Measurements from ENCODE around the gene LSAMP.
"Not testable (repeated sequence)": the region's sequence is repeated elsewhere in the genome, so short reads cannot be mapped to it uniquely, and the experiment has no call there.

LSAMP gene

DNA sequence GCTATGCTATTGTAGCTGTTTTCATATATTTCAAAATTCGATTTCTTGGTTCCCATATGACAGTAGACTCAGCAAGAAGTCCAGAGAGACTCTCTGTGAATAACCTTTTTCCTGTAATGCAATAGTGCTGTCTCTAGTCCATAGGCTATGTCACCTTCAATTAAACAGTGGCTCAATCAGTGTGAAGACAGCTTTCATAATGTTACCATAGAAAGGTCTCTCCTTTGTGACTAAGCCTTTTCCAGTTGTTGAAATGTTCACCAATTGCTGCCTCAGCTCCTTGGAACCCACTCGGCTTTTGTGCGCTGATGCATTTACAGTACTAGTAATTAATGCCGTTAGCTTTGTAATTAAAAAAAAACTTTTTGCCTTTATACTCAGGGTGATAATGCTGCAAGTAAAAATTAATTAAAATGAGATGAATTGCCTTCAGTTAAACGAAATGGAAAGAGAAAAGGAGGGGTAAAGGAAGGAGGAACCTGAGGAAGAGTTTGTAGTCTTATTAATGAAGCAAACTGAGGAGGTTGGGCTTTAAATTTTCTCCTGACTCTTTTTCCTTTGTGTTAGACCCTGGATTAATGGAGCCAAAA is 214.8 kb downstream of the LSAMP start:
- DNase-seq: no peak

DNA sequence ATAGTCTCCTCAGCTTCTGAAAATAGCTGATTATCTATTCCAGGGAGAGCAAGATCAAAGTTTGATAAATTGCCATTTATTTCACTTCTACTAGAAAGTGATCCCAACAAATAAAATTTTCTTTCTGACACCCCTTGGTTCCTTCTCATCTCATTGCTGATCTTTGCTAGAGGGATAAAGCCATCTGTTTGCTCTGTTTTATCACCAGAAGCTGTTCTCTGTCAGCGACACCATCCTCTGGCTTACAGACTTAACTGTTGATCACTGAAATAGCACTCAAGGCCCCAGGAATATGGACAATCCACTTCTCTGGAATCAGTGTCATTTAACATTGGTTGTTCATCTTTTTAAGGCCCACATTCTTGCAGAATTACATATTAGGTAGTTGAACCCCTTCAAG is 219.0 kb downstream of the LSAMP start:
- DNase-seq: no peak

DNA sequence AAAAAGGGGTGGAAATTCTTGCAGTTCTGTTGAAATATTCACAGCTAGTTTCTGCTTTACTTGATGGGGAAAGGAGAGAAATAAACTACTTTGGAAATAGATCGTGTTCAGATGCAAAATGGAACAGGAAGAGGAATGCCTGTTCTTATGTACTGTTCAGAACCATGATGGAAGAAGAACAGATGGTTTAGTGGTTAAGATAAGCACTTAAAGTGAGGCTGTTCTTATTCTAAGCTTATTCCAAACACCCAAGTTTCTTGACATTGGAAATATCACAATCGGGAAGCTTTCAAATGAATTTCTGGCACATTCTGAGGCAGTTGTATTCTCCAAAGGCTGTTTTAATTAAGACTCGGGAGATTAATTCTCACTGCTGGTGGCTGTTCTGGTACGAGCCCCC is 228.5 kb downstream of the LSAMP start:
- no peak for DNase-seq

DNA sequence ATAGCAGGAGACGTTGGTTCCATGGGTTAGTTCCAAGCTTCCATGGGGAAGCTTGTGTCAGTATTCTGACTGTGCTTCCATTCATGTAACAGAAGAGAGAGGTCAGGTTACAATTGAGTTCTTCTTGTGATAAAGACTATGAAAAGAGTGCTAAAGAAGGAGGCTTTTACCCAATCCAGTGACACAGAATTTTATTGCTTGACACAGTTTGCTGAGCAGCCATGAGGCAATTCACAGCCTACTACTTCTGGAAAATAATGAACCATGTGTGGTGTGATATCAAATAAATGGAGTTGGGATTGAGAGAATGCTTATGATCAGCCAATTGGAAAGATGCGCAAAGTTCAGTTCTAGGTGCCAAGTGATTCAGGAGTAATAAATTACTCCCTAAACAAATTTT is 233.4 kb downstream of the LSAMP start:
- DNase-seq: no peak

GRCh38 chr3:116208830-116209229 is 236.5 kb downstream of the LSAMP start:
- not testable (repeated sequence) for DNase-seq

DNA sequence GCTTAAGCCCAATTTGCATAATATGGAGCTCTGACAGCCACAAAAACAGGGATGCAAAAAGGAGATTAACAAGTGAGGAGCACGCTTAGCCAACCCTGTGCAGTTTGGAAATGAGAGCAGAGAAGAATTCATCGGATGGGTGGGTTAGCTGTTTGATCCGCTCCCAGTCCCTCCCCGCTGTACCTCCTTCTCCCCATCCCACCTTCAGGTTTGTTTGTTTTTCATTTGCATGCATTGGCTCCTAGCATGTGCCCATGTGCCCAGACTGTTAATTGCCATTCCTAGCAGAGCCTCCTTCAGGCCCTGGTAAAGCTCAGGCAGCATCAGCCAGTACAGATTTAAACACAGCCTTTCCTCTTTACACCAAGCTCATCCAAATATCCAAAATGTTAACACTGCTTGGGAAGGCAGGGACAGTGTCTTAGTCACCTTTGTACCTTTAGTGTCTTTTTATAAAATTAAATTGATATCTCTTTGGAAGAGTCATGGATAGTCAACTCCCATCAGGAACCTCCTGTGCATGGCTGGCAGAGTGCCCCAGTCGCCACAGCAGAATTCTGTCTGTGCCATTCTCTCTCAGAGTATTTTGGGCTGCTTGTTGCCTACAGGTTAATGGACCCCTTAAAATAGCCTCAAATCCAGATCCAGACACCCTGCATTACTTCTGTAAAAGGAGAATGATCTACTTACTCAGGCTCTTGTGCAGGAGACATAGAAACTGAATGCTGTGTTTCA is 244.2 kb downstream of the LSAMP start:
- no peak for DNase-seq

DNA sequence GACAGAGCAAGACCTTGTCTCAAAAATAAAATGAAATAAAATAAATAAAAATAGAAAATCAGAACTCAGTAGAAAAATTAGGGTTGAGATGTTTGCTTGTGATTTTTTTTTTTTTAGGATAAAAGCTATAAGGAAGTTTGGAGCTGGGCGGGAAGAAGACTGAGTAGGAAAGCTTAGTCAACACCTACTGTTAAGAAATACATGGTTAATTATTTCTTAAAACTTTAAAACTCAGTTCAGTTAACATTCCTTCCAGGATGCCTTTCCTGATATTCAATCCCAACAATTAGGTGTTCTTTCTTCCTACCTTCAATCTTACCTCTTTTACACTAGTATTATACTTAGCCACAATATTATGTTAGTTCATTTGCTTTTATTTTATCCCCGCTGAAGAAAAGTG is 246.2 kb downstream of the LSAMP start:
- no peak for DNase-seq

DNA sequence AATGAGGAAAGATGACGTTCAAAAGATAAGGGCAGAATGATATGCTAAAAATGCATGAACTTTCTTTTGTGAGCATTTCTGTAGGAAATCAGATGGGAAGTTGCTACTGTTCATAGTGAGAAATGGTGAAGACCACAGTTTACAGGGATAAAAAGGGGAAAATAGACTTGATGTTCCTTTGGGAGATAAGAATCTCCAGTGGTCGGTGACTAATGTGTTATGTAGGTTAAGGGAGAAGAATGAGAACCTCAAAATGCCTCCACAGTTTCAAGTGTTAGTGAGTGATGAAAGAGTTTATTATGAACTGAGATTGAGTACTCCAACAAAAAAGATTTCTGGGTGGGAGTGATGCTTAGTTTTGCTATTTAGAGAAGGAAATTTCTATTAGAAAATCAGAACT is 247.2 kb downstream of the LSAMP start:
- no peak for DNase-seq

- no peak for DNase-seq
Observed at GRCh38 chr3:116192464-116192863, 252.8 kb downstream of the LSAMP start.

DNA sequence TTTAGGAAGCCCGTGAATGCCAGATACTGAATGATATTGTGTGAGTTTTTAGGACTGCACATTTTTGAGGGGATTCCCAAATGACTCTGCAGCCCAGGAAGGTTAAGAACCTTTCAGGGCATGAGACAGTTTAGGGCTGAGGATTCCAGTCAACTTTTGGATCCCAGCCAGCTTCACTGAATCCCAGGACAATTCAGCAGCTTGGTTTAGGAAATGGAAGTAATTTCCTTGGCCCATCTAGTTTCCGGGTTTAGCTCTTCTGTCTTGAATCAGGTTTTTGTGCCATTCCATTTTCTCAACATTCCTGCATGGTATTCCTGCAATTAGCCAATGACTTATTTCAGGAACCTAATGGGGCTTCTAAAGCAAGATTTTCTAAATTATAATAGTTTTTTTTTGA is 253.9 kb downstream of the LSAMP start:
- DNase-seq: no peak

DNA sequence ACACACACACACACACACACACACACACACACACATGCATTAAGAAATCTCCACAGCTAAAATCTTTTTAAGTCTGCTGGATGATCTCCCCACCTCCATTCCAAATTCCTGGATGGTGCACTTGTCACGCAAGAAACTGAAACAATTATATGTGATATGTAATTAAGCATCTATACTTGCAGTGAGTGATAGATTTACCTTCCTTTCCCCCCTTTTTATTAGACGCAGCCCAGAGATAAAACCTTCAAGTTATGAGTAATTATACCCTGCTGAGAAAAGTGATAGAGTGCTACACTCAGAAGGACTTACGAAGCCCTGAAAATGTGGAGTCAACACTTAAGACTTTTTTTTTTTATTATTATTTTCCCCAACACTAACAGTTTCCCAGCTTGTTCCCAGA is 255.2 kb downstream of the LSAMP start:
- DNase-seq: no peak

DNA sequence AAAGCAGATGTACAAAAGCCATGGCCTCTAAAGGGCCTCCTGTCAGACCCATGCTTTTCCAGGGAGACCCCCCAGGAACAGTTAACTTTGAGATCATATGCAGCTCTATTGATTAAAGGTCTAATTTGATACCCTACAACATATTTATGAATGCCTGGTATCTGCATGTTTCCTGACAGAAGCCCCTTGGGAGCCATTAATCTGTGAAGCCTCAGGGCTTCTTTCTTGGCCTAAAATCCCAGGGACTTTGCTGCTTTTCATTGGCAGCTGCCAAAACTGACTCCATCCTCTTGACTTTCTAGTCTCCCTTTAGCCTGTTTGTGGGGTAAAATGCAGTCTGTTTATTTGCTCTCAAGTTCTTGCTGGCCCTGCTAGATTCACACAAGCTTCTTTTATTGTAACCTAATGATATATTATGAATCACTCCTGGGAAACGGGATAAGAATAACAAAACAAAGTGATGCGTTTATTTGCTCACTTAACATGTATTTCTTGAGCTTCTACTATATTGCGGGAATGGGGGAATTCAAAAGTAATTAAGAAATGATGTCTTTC is 257.0 kb downstream of the LSAMP start:
- DNase-seq: no peak

GRCh38 chr3:116186049-116186448 is 259.2 kb downstream of the LSAMP start:
- DNase-seq: no peak

GRCh38 chr3:116181159-116181558 is 264.1 kb downstream of the LSAMP start:
- no peak for DNase-seq

DNA sequence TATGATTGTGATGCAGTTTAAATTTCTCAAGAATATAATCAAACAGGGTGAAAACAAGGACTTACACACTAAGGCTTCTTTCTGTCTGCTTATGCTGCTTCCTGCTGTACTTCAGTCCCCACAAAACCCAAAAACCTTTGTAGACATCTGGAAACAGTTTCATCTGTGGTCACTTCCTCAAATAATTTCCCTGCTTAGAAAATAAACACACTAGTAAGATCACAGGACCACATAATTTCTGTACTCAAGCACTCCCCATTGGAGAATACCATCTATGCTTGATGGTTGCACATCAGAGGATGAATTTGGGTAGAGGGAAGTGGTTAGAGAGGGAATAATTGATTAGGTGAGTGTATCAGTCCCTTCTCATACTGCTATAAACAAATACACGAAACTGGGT is 266.2 kb downstream of the LSAMP start:
- DNase-seq: no peak

GRCh38 chr3:116176974-116177555 is 268.2 kb downstream of the LSAMP start:
- DNase-seq: no peak

DNA sequence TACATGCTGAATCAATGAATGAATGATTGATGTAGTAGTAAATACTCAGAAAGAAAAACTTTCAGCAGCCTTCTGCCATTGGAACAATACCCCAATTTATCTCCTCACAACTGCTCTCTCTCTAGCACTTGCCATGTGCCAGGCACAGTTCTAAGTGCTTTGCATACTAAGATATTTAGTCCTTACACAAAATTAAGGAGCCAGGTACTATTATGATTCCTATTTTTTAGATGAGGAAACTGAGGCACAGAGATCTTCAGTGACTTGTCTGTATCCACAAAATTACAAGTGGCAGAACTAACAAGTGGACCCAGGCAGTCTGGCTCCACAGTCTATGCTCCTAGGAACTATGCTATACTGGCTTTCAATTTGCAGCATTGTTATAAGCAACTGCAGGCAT is 279.2 kb downstream of the LSAMP start:
- DNase-seq: no peak

GRCh38 chr3:116165641-116166040 is 279.6 kb downstream of the LSAMP start:
- no peak for DNase-seq

- DNase-seq: no peak
Observed at GRCh38 chr3:116165135-116165534, 280.2 kb downstream of the LSAMP start.

DNA sequence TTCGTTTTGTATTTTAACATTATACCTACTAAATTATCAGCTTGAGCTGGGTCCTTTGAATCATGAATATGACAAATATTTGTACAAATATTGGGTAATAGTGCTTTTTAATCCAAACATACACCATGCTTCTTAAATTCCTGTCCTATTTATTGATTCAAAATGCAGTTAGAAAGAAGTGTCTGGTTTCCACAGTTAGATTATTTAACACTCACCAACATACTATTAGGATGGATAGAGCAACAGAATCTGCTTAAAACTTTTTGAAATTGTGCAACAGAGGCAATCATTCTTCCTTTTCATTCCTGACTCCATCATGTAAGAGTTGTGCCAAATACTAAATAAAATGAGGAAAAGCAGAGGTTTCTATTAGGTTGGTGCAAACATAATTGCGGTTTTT is 281.2 kb downstream of the LSAMP start:
- DNase-seq: no peak

DNA sequence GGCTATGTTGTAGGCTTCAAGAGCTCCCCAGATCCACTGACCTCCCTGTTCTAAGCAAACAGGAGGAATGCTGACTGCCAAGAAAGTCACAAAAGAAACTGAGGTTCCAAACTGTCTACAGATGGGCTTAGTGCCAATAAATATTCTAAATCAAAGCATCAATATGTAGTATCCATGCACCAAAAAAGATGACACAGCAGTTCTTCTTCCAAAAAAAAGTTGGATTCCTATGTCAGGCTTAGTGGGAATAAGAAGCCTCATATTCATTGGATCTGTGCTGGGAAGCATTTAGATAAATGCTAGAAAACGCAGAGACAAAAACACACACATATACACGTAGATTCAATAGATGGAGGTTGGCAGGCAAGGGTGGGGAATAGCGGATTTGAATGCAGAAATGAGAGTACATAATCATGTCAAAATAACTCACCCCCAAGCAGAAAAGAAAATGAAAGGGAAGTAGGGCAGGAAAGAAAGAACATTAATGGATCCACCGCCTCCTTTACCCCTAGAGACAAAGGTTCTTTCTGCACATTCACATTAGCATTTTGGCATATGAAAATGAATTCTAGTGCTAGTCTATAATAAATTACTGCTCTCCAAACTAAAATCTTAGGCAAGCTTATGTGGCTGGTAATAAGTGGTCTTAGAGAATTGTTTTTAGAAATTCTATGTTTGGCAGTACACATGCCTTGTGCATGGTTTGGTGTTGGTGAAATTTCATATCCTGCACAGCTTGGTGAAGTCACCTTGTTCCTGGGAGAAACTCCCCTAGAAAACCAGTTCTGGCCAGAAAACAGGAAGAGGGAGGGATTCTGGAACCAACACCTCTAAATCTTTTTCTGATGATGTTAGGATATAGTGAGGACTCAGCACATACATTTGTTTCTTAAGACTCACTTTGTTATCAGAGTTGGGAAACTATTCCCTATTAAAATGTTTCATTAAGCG is 283.4 kb downstream of the LSAMP start:
- no peak for DNase-seq

DNA sequence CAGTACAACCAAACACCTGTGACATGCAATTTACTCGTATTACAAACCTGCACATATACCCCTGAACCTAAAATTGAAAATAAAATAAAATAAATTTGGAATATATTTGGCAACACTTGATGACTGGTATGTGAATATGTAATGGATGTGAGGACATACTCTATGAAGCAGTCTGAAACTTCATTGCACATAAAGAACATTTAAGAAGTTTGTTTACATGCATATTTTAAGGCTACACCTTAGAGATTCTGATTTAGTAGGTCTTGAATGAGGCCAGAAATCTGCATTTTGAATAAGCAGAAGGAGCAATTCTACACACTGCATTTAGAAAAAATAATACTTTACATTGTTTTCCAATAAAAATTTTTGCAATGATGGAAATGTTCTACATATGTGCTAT is 284.7 kb downstream of the LSAMP start:
- no peak for DNase-seq

- DNase-seq: no peak
Observed at GRCh38 chr3:116155841-116156240, 289.4 kb downstream of the LSAMP start.
